Stomach (tissue), 9 donors: ENCODE data around the gene RAD50. TPM values are rescaled to one million over a fixed set of nuclear protein-coding genes. Genes with fewer than 3 reads are reported as not detected.

Experiments
- DNase-seq, 2 donors: peaks; one replicate each; pipeline versions ENCODE4 v3.0.0 to v3.0.0-alpha.2; 2013 to 2019
- H3K27ac ChIP-seq, 5 donors: fragments of 200-600 bp in 4 of 5; sonication (generic) in 4 of 5; one replicate each; pipeline ENCODE4 v1.5.1; 2013 to 2019; ENCODE audit warnings: mild to moderate bottlenecking in 1 of 5, moderate library complexity in 1 of 5
- H3K27me3 ChIP-seq, 3 donors: fragments of 200-600 bp; sonication (generic); one replicate each; pipeline ENCODE4 v1.5.1; 2017 to 2019; ENCODE audit warnings: mixed run types in 1 of 3
- H3K36me3 ChIP-seq, 4 donors: fragments of 200-600 bp; sonication (generic); 1 replicate in 3 of 4; 2 replicates in 1 of 4; pipeline ENCODE4 v1.5.1; 2016 to 2019
- H3K4me1 ChIP-seq, 4 donors: fragments of 200-600 bp; sonication (generic); one replicate each; pipeline ENCODE4 v1.5.1; 2016 to 2019
- H3K4me3 ChIP-seq, 4 donors: fragments of 200-600 bp; sonication (generic) in 3 of 4; one replicate each; pipeline ENCODE4 v1.5.1; 2016 to 2019; ENCODE audit warnings: mild to moderate bottlenecking in 1 of 4
- H3K9me3 ChIP-seq, 4 donors: fragments of 200-600 bp; sonication (generic); one replicate each; pipeline ENCODE4 v1.5.1; 2016 to 2019
- CTCF ChIP-seq, 7 experiments: fragments of 450-650 bp in 4 of 7; fragments of 200-600 bp in 3 of 7; sonication (generic) in 3 of 7; IDR thresholded peaks; one replicate each; pipeline ENCODE4 v1.5.1; 2016 to 2019; ENCODE audit warnings: antibody characterized with exemption in 7 of 7, control low read depth in 2 of 7, mild to moderate bottlenecking in 1 of 7
- EP300 ChIP-seq: sonication (generic); formaldehyde crosslinking; IDR thresholded peaks from one replicate; pipeline ENCODE4 v1.6.1; 2017; ENCODE audit warnings: antibody characterized with exemption
- POLR2A ChIP-seq, 4 donors: fragments of 450-650 bp; IDR thresholded peaks; one replicate each; pipeline ENCODE4 v1.6.1; 2016; ENCODE audit warnings: antibody characterized with exemption in 4 of 4, control low read depth in 2 of 4, mild to moderate bottlenecking in 1 of 4, moderate library complexity in 1 of 4
- POLR2AphosphoS5 ChIP-seq, 3 donors: sonication (generic); formaldehyde crosslinking; IDR thresholded peaks; one replicate each; pipeline ENCODE4 v1.6.1; 2016; ENCODE audit warnings: antibody characterized with exemption in 3 of 3
- WGBS, 5 donors: extraction: QIAGEN DNeasy Blood & Tissue Kit in 3 of 5; methylation state at CpG; one replicate each; pipeline versions ENCODE4 v1.1.5 to v1.1.7; 2013 to 2018; 5-methylcytosine and 5-hydroxymethylcytosine counted together
- intact Hi-C: fragments of 100-400 bp; cut with DNase I; formaldehyde crosslinking; loops from one replicate; pipeline ENCODE4 v1.15.1; 2023; ENCODE audit warnings: low total_unique reads
- polyA plus RNA-seq, 3 donors: library from polyadenylated mRNA; stranded (reverse); fragments of 200-250 nt; gene quantifications; one replicate each; pipeline ENCODE4 v1.2.3, GENCODE V29; 2013
- total RNA-seq, 5 donors: library from RNA; depleted of rRNA; stranded (reverse); fragments of >200 nt; gene quantifications; one replicate each; pipeline versions ENCODE4 v1.1.0 to v1.2.3, GENCODE V29; 2014 to 2016
- donor health status: healthy with polysubstance abuse.
- donor health status: Bipolar disorder and iron deficiency.
- donor health status: healthy.

The RAD50 gene
- total and polyA plus RNA-seq, 8 donors = 5.2 to 93.2 (median 31.8) TPM

GRCh38 chr5:132601071-132601728, 44.4 kb downstream of the RAD50 start:
- H3K27ac ChIP-seq = no peak overlapping the region
- TF ChIP-seq CTCF (IDR thresholded peaks at IDR 0.05) = no peak
- no peak for TF ChIP-seq POLR2AphosphoS5 (IDR thresholded peaks at IDR 0.05)
- TF ChIP-seq POLR2A (IDR thresholded peaks at IDR 0.05) = no peak
- no peak for TF ChIP-seq EP300
- no peaks in the 10 kb centered on the region for H3K4me1 ChIP-seq
- H3K36me3 ChIP-seq = peaks cover 38 to 88% (median 79%) of the 10 kb centered on the region in 4 donors
- no peak overlapping the region for H3K4me3 ChIP-seq
- no peaks in the 10 kb centered on the region for H3K27me3 ChIP-seq
- intact Hi-C loops = no loop called here
- WGBS, 5 donors = 86 to 94% (median 92%) methylated on average over 8 of the region's 8 CpGs
- DNase-seq = no peak
- no peaks in the 10 kb centered on the region for H3K9me3 ChIP-seq

GRCh38 chr5:132607095-132607494, 50.3 kb downstream of the RAD50 start:
- TF ChIP-seq EP300 (no peak), CTCF (IDR thresholded peaks at IDR 0.05) (no peak), POLR2A (IDR thresholded peaks at IDR 0.05) (no peak), POLR2AphosphoS5 (IDR thresholded peaks at IDR 0.05) (no peak)
- WGBS, 5 donors = 75 to 83% (median 80%) methylated on average over 3 of the region's 3 CpGs
- peaks cover 30 to 95% (median 89%) of the 10 kb centered on the region in 4 donors for H3K36me3 ChIP-seq

GRCh38 chr5:132608107-132608506, 51.3 kb downstream of the RAD50 start:
- H3K27me3 ChIP-seq = no peaks in the 10 kb centered on the region
- intact Hi-C loops = no loop called here
- H3K27ac ChIP-seq = no peak overlapping the region
- peaks cover 30 to 98% (median 96%) of the 10 kb centered on the region in 4 donors for H3K36me3 ChIP-seq
- DNase-seq = no peak
- H3K9me3 ChIP-seq = no peaks in the 10 kb centered on the region
- H3K4me1 ChIP-seq = no peaks in the 10 kb centered on the region
- TF ChIP-seq POLR2A (IDR thresholded peaks at IDR 0.05) (no peak), EP300 (no peak), CTCF (IDR thresholded peaks at IDR 0.05) (no peak)
- WGBS, 5 donors = 84 to 93% (median 85%) methylated on average over 5 of the region's 5 CpGs
- H3K4me3 ChIP-seq = no peak overlapping the region

More at GRCh38 chr5:132607095-132607494, 50.3 kb downstream of the RAD50 start:
- DNase-seq = no peak
- Histone ChIP-seq H3K4me1 (no peaks in the 10 kb centered on the region), H3K4me3 (no peak overlapping the region), H3K9me3 (no peaks in the 10 kb centered on the region), H3K27ac (no peak overlapping the region), H3K27me3 (no peaks in the 10 kb centered on the region)
- intact Hi-C loops = no loop called here

- intact Hi-C loops = no loop called here
- TF ChIP-seq EP300 = no peak
- TF ChIP-seq CTCF (IDR thresholded peaks at IDR 0.05) = no peak
- Histone ChIP-seq H3K36me3 (peaks cover 12 to 91% (median 87%) of the 10 kb centered on the region in 4 donors), H3K4me3 (no peak overlapping the region), H3K4me1 (peaks cover 0 to 7% (median 0%) of the 10 kb centered on the region in 4 donors), H3K27me3 (no peaks in the 10 kb centered on the region), H3K9me3 (no peaks in the 10 kb centered on the region), H3K27ac (no peak overlapping the region)
- 95 to 100% (median 97%) methylated on average over 2 of the region's 2 CpGs for WGBS, 5 donors
- no peak for DNase-seq
These were observed 55.2 kb downstream of the RAD50 start for GRCh38 chr5:132611965-132612364.
